Measurements from ENCODE around the gene ATP10A.

DNA sequence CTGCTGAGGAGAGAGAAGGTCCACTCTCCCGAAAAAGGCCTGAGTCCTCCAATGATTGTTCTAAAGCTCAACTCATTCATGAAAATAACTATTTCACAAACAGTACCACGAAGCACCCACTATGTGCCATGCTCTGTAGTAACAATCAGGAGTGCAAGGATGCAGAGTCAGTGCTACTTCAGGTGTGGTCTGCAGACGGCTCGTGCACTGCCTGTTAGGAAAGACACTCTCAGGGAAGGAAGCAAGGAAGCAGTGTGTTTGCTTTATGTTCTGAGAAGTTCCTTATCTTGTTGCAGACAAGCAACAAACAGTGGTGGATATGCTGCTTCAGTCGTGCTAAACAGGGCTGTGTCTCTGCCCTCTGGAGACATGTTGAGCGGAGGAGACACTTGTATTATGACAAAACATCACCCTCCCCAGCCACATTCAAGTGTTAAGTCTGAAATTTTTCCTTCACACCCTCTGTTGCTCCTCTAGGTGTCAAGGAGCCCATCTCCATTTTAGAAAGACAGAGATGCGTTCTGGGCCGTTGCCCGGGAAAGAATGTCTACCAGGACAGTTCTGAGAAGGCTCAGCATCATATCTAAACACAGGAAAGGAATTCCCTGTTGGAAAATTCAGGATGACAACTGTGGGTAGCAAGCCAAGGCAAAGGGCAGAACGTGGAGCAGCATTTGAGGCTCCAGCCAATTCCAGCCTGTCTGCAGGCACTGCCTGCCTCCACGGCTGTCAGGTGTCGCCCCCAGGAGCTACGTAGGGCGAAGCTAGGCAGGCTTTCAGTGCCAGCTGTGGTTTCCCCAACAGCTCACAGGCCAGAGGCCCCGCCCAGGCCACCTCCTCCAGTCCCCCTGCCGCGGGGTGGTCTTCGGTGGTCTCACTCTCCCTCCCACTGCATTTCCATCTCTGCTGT lies 13.4 kb upstream of the ATP10A start:
- TF ChIP-seq, protein P1, sequence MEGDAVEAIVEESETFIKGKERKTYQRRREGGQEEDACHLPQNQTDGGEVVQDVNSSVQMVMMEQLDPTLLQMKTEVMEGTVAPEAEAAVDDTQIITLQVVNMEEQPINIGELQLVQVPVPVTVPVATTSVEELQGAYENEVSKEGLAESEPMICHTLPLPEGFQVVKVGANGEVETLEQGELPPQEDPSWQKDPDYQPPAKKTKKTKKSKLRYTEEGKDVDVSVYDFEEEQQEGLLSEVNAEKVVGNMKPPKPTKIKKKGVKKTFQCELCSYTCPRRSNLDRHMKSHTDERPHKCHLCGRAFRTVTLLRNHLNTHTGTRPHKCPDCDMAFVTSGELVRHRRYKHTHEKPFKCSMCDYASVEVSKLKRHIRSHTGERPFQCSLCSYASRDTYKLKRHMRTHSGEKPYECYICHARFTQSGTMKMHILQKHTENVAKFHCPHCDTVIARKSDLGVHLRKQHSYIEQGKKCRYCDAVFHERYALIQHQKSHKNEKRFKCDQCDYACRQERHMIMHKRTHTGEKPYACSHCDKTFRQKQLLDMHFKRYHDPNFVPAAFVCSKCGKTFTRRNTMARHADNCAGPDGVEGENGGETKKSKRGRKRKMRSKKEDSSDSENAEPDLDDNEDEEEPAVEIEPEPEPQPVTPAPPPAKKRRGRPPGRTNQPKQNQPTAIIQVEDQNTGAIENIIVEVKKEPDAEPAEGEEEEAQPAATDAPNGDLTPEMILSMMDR (IDR thresholded peaks at IDR 0.05), result no peak
- TF ChIP-seq EP300 (IDR thresholded peaks at IDR 0.05) (no peak), POLR2AphosphoS5 (IDR thresholded peaks at IDR 0.05) (no peak)

Data from stomach (tissue), 4 donors.